SK-N-SH (cell line): Measurements from ENCODE around the gene ZNF335. TPM values are rescaled to one million over a fixed set of nuclear protein-coding genes. Genes with fewer than 3 reads are reported as not detected.
A peak's percentile ranks its signal among the peaks of the same experiment; 100 is the strongest.

ENCODE experiments used
- CTCF ChIA-PET: fragments of 300-600, 350-600 bp; formaldehyde crosslinking; extraction: SDS; loops from one replicate; lab custom pipeline; 2021; lab: Yijun Ruan, JAX
- POLR2A ChIA-PET: fragments of 350-600 bp; sonication (Branson Sonifier 250); formaldehyde crosslinking; extraction: SDS; loops from one replicate; lab custom pipeline; 2020; ENCODE audit warnings: antibody characterized with exemption, inconsistent platforms; lab: Yijun Ruan, JAX
- DNase-seq: peaks from one replicate; pipeline ENCODE4 v3.0.0; 2012
- H2AFZ ChIP-seq: fragments of 200-600 bp; sonication (generic); 2 replicates; pipeline ENCODE4 v1.8.1; 2016; ENCODE audit warnings: antibody characterized with exemption, mild to moderate bottlenecking, low read depth
- H3F3A ChIP-seq: fragments of 200-600 bp; sonication (generic); replicated peaks from 2 replicates; pipeline ENCODE3; 2016; ENCODE audit warnings: antibody characterized with exemption, mild to moderate bottlenecking; ENCODE audit not compliant: insufficient read depth
- H3K27ac ChIP-seq, 2 experiments: fragments of 200-500 bp in 1 of 2; fragments of 200-600 bp in 1 of 2; sonication (Bioruptor generic) in 1 of 2; sonication (generic), shearing (Covaris generic) in 1 of 2; 2 replicates each; pipeline versions ENCODE4 v1.5.1 to v1.6.1; 2014 to 2016; ENCODE audit warnings: low read depth in 2 of 2, inconsistent platforms in 1 of 2, low read length in 1 of 2, mild to moderate bottlenecking in 1 of 2, mixed read lengths in 1 of 2
- H3K27me3 ChIP-seq: fragments of 200-600 bp; sonication (generic), shearing (Covaris generic); 2 replicates; pipeline ENCODE4 v1.6.1; 2016; ENCODE audit warnings: mixed run types; ENCODE audit not compliant: insufficient read depth
- H3K36me3 ChIP-seq, 2 experiments: fragments of 200-500 bp in 1 of 2; fragments of 200-600 bp in 1 of 2; sonication (Bioruptor generic) in 1 of 2; sonication (generic) in 1 of 2; replicated peaks in 1 of 2; 2 replicates each; pipeline versions ENCODE3 to v1.5.1; 2014 to 2016; ENCODE audit warnings: low read length in 1 of 2, mild to moderate bottlenecking in 1 of 2; ENCODE audit not compliant: insufficient read depth in 2 of 2, control insufficient read depth in 1 of 2
- H3K4me1 ChIP-seq, 2 experiments: fragments of 200-500 bp in 1 of 2; fragments of 200-600 bp in 1 of 2; sonication (Bioruptor generic) in 1 of 2; sonication (generic), shearing (Covaris generic) in 1 of 2; 2 replicates each; pipeline versions ENCODE4 v1.5.1 to v1.6.1; 2014 to 2016; ENCODE audit warnings: low read depth in 1 of 2, low read length in 1 of 2, mixed run types in 1 of 2; ENCODE audit not compliant: insufficient read depth in 2 of 2, control insufficient read depth in 1 of 2
- H3K4me2 ChIP-seq: fragments of 200-600 bp; sonication (generic), shearing (Covaris generic); 2 replicates; pipeline ENCODE4 v1.6.1; 2017; ENCODE audit warnings: mixed run types
- H3K4me3 ChIP-seq, 2 experiments: fragments of 200-500 bp in 1 of 2; fragments of 200-600 bp in 1 of 2; sonication (Bioruptor generic) in 1 of 2; sonication (generic), shearing (Covaris generic) in 1 of 2; 2 replicates each; pipeline versions ENCODE4 v1.5.1 to v1.8.1; 2014 to 2016; ENCODE audit warnings: low read depth in 2 of 2, inconsistent platforms in 1 of 2, low read length in 1 of 2, mild to moderate bottlenecking in 1 of 2, mixed read lengths in 1 of 2, moderate library complexity in 1 of 2
- H3K79me2 ChIP-seq: fragments of 200-600 bp; sonication (generic); 2 replicates; pipeline ENCODE4 v1.8.1; 2017; ENCODE audit warnings: mild to moderate bottlenecking; ENCODE audit not compliant: insufficient read depth
- H3K9ac ChIP-seq: fragments of 200-600 bp; sonication (generic); 2 replicates; pipeline ENCODE4 v1.6.1; 2017; ENCODE audit warnings: mixed run types
- H3K9me2 ChIP-seq: fragments of 200-600 bp; sonication (generic); 2 replicates; pipeline ENCODE4 v1.6.1; 2017; ENCODE audit warnings: mixed run types
- H3K9me3 ChIP-seq: fragments of 200-600 bp; sonication (generic); 2 replicates; pipeline ENCODE4 v1.6.1; 2017; ENCODE audit warnings: mixed run types, mild to moderate bottlenecking, moderate library complexity
- H4K20me1 ChIP-seq: fragments of 200-600 bp; sonication (generic); 2 replicates; pipeline ENCODE4 v1.6.1; 2017; ENCODE audit warnings: mild to moderate bottlenecking, mixed run types; ENCODE audit not compliant: insufficient read depth
- CHD2 ChIP-seq: fragments of 150-350 bp; IDR thresholded peaks from 2 replicates; pipeline ENCODE4 v1.6.1; 2018; ENCODE audit warnings: low read length; ENCODE audit not compliant: partially characterized antibody
- EZH2phosphoT487 ChIP-seq: fragments of 200-600 bp; sonication (generic); IDR thresholded peaks from 2 replicates; pipeline ENCODE4 v1.6.1; 2017; ENCODE audit warnings: low read depth, mixed run types, mild to moderate bottlenecking, antibody characterized with exemption, moderate library complexity, borderline replicate concordance
- FOXJ3 ChIP-seq: sonication (generic); formaldehyde crosslinking; IDR thresholded peaks from 2 replicates; pipeline ENCODE4 v1.5.1; 2020; ENCODE audit warnings: mild to moderate bottlenecking, missing genetic modification reagents
- GATA2 ChIP-seq: sonication (generic); formaldehyde crosslinking; IDR thresholded peaks from 2 replicates; pipeline ENCODE4 v1.5.0; 2020; ENCODE audit warnings: mild to moderate bottlenecking, missing genetic modification reagents
- JUND ChIP-seq: IDR thresholded peaks from 2 replicates; pipeline ENCODE4 v1.4.0; 2012
- MEF2A ChIP-seq: IDR thresholded peaks from 2 replicates; pipeline ENCODE4 v1.4.0; 2012; ENCODE audit warnings: low read depth, borderline replicate concordance
- MXI1 ChIP-seq: IDR thresholded peaks from 2 replicates; pipeline ENCODE4 v1.6.1; 2012; ENCODE audit warnings: mild to moderate bottlenecking, low read depth, low read length, improper control_type of control experiment
- NFIC ChIP-seq: IDR thresholded peaks from 2 replicates; pipeline ENCODE4 v1.4.0; 2012; ENCODE audit warnings: borderline replicate concordance
- POLR2AphosphoS5 ChIP-seq: IDR thresholded peaks from 2 replicates; pipeline ENCODE4 v1.6.1; 2012; ENCODE audit warnings: low read depth, low read length
- RAD21 ChIP-seq: IDR thresholded peaks from 2 replicates; pipeline ENCODE4 v1.6.1; 2012; ENCODE audit warnings: mild to moderate bottlenecking, low read length
- SIN3A ChIP-seq: IDR thresholded peaks from 2 replicates; pipeline ENCODE4 v1.6.1; 2012; ENCODE audit warnings: low read depth, mild to moderate bottlenecking, low read length, moderate library complexity, borderline replicate concordance
- TAF1 ChIP-seq: IDR thresholded peaks from 2 replicates; pipeline ENCODE4 v1.6.1; 2012; ENCODE audit warnings: low read depth, mild to moderate bottlenecking, low read length, moderate library complexity, borderline replicate concordance
- TCF12 ChIP-seq: IDR thresholded peaks from 2 replicates; pipeline ENCODE4 v1.4.0; 2012
- YY1 ChIP-seq: IDR thresholded peaks from 2 replicates; pipeline ENCODE4 v1.4.0; 2012; ENCODE audit warnings: low read depth, mild to moderate bottlenecking
- WGBS: methylation state at CpG from one replicate; pipeline ENCODE4 v1.1.6; 2017; ENCODE audit warnings: low lambda C conversion rate; 5-methylcytosine and 5-hydroxymethylcytosine counted together
- polyA plus RNA-seq, 3 experiments: library from polyadenylated mRNA; depleted of rRNA; stranded (reverse); fragments of >200 nt; gene quantifications; 2 replicates each; pipeline ENCODE4 v1.2.3, GENCODE V29; 2012
- TF ChIP-seq, protein P1 (sequence below): fragments of 150-350 bp; IDR thresholded peaks from 2 replicates; pipeline ENCODE4 v1.6.1; 2017; ENCODE audit warnings: antibody characterized with exemption, low read length, low read depth, borderline replicate concordance
- TF ChIP-seq, protein P2 (sequence below): IDR thresholded peaks from 2 replicates; pipeline ENCODE4 v1.4.0; 2012; ENCODE audit warnings: low read depth
- TF ChIP-seq, protein P3 (sequence below): IDR thresholded peaks from 2 replicates; pipeline ENCODE4 v1.4.0; 2012; ENCODE audit warnings: low read depth, borderline replicate concordance

Gene ZNF335
- polyA plus RNA-seq, 1 of the 3 experiments (the other 2 are of a cell fraction) = 11.7 TPM

DNA sequence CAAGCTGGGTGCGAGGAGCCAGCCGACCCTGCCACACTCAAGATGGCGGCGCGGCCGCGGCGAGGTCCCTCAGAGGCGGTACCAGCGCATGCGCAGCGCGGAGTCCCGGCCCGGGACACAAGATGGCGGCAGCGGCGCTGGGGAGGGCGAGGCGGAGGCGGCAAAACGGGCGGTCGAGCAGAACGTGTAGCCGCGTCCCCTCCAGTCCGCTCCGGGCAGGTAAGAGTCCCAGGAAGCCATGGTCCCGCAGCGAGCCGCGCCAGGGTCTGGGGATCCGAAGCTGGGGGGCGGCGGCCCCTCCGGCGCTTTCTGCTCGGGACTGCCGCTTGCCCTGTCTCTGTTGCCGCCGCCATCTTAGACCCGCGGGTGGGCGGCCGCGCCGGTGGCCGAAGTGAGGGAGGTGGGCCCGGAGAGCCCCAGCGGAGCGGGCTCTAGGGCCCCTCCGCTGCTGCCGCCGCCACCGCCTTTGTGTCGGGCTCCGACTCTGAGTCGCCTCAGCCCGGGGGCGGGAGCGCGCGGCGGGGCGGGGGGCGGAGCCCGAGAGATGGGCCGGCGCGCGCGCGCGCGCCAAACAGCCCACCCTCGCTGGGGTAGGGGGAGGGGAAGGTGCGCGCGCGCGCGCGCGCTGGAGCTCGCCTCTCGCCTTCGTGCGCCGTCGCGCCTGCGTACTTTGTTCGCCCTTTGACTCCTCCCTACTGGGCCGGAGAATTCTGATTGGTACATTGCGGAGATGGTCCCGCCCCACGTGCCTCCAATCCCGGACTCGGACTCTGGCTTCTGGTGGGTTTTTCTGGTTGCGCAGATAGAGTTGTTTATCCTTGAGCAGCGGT lies 37.2 kb downstream of the ZNF335 start, which contains the start of gene PCIF1 (continued):
- TF ChIP-seq TAF1 = peak; percentile 98

DNA sequence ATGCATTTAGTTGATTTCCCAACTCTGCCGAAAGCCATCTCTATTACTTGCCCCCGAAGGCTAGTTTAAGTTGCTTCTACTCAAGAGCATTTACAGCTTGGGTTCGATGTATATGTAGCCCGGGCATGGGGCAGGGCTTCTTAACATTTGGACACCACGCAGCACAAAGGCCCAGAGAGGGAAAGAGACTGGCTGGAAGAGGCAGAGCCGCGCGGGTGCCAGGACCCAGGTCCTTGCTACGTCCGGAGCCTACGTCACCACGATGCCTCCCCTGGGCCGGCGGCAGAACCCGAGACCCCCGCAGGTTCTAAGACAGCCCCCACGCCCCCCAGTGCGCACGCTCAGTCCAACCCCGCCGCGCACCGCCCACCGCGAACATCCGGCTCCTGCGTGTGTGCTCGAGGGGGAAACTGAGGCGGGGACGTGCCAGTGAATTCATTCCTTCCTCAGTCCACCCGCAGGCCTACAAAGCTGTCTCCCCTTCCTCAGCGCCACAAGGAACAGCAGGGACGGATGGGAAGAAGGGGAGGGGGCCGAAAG lies 37.9 kb downstream of the ZNF335 start:
- Histone ChIP-seq H3K27ac (peak overlapping the region; percentile 98), H3K4me3 (peak overlapping the region; percentile 85 to 89)
- TF ChIP-seq EZH2phosphoT487 (no peak), CHD2 (peak; percentile 21), YY1 (no peak), MXI1 (peak; percentile 21; the same call in 1 of the 2 replicates)
- TF ChIP-seq, protein P1, sequence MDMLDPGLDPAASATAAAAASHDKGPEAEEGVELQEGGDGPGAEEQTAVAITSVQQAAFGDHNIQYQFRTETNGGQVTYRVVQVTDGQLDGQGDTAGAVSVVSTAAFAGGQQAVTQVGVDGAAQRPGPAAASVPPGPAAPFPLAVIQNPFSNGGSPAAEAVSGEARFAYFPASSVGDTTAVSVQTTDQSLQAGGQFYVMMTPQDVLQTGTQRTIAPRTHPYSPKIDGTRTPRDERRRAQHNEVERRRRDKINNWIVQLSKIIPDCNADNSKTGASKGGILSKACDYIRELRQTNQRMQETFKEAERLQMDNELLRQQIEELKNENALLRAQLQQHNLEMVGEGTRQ = no peak; the same call in 1 of the 2 replicates
- TF ChIP-seq, all 33 proteins: peak for 2
- H3K27me3 ChIP-seq = no peaks in the 10 kb centered on the region
- no peaks in the 10 kb centered on the region for H3K9me3 ChIP-seq
- H3K4me1 ChIP-seq = peaks cover 10 to 26% of the 10 kb centered on the region in 2 experiments; a peak in 3 of 4 replicates
- CTCF ChIA-PET = interaction anchor here (0.6 to 3.4 kb wide), 12 partner anchors 10 to 142 kb away, joined by 3 to 20 read pairs (median 5); partner anchors contain the start of genes CTSA, DNTTIP1, NEURL2 and WFDC3
- under 1% methylated on average over 11 of the region's 34 CpGs for WGBS
- H3K79me2 ChIP-seq = peaks cover 71% of the 10 kb centered on the region
- peaks cover 20% of the 10 kb centered on the region; the same call in 1 of the 2 replicates for H4K20me1 ChIP-seq
- peak; percentile 81 for DNase-seq
- peaks cover 11% of the 10 kb centered on the region for H3F3A ChIP-seq
- no peak overlapping the region for H2AFZ ChIP-seq
- POLR2A ChIA-PET = interaction anchor here (0.9 to 4.4 kb wide), 11 partner anchors 9 to 142 kb away, joined by 3 to 46 read pairs (median 11); partner anchors contain the start of genes CTSA, DNTTIP1, NEURL2 and PLTP
- peak overlapping the region; percentile 100 for H3K9ac ChIP-seq
- H3K36me3 ChIP-seq = peaks cover 19 to 27% of the 10 kb centered on the region in 2 experiments
- H3K9me2 ChIP-seq = no peaks in the 10 kb centered on the region
- H3K4me2 ChIP-seq = peak overlapping the region; percentile 89

DNA sequence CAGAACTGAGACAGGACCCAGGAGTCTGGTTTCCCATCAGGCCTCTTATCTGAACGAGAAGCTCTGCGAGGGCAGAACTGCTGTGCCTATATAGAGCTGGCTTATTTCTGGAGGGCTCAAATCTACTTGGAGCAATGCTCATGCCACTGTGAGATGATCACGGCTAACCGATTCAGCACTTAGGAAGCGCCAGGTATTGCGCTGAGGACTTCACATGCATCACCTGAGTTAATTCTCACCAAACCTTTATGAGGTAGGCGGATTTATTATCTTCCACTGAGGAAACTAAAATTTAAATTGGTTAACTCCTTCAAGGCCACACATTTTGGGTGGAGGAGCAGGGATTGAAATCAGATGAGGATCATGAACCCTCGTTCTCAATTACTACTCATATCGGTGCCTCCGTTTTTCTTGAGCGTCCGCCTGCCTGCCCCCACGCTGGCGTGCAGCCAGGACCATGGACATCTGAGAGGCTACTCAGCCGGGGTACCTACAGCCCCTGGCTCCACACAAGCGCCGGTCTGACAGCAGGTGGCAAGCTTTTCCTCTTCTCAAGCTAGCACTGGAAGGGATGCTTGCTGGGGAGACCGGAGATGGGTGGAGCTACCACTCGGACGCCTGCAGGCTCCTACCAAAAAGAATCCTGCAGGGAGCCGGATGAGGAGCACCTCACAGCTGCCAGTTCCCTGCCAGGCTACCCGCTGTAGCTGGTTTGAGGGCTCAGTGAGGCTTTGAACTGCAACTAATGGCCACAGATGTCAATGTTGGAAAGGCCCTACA lies 38.5 kb downstream of the ZNF335 start:
- WGBS = 55% methylated on average over 11 of the region's 22 CpGs
- TF ChIP-seq MXI1 = peak; percentile 74
- peak; percentile 54 for TF ChIP-seq RAD21
- TF ChIP-seq TCF12 = 0 out of 2 replicates have a peak, but pooled peaks have one; percentile 5
- TF ChIP-seq YY1 = no peak
- no peak for TF ChIP-seq FOXJ3
- TF ChIP-seq GATA2 (CRISPR knock-in tag) = no peak
- TF ChIP-seq JUND = no peak
- TF ChIP-seq, protein P2, sequence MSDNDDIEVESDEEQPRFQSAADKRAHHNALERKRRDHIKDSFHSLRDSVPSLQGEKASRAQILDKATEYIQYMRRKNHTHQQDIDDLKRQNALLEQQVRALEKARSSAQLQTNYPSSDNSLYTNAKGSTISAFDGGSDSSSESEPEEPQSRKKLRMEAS = 0 out of 2 replicates have a peak, but pooled peaks have one; percentile 26
- peak; percentile 14 for TF ChIP-seq CHD2
- no peak for TF ChIP-seq SIN3A
- no peak for TF ChIP-seq MEF2A
- TF ChIP-seq, protein P3, sequence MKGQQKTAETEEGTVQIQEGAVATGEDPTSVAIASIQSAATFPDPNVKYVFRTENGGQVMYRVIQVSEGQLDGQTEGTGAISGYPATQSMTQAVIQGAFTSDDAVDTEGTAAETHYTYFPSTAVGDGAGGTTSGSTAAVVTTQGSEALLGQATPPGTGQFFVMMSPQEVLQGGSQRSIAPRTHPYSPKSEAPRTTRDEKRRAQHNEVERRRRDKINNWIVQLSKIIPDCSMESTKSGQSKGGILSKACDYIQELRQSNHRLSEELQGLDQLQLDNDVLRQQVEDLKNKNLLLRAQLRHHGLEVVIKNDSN = no peak
- TF ChIP-seq, protein P1 = no peak
- TF ChIP-seq TAF1 = 0 out of 2 replicates have a peak, but pooled peaks have one; percentile 27
- peak; percentile 53; the same call in 1 of the 2 replicates for TF ChIP-seq POLR2AphosphoS5
- peak; percentile 56 for TF ChIP-seq NFIC

More for the DNA sequence above, 38.5 kb downstream of the ZNF335 start:
- Histone ChIP-seq H3K27ac (peak overlapping the region; percentile 98), H3K27me3 (no peaks in the 10 kb centered on the region), H3K9me2 (no peaks in the 10 kb centered on the region), H3K9ac (peak overlapping the region; percentile 100), H3K4me1 (peaks cover 10 to 24% of the 10 kb centered on the region in 2 experiments; a peak in 3 of 4 replicates), H3K9me3 (no peaks in the 10 kb centered on the region), H3K79me2 (peaks cover 66% of the 10 kb centered on the region), H4K20me1 (peaks cover 20% of the 10 kb centered on the region; the same call in 1 of the 2 replicates), H3F3A (peaks cover 11% of the 10 kb centered on the region), H3K4me2 (peak overlapping the region; percentile 89), H3K36me3 (peaks cover 12 to 22% of the 10 kb centered on the region in 2 experiments), H3K4me3 (peak overlapping the region; percentile 85 to 89), H2AFZ (no peak overlapping the region)
- peak; percentile 81 for DNase-seq
- ChIA-PET CTCF (interaction anchor here (1.0 to 3.4 kb wide), 10 partner anchors 11 to 44 kb away, joined by 3 to 20 read pairs (median 6); partner anchors contain the start of genes CTSA and NEURL2), POLR2A (interaction anchor here (0.9 to 4.4 kb wide), 11 partner anchors 8 to 142 kb away, joined by 3 to 46 read pairs (median 11); partner anchors contain the start of genes CTSA, DNTTIP1, NEURL2 and PLTP)
